Chondrocyte (in vitro differentiated cells): Measurements from ENCODE around the gene F5. TPM values are rescaled to one million over a fixed set of nuclear protein-coding genes. Genes with fewer than 3 reads are reported as not detected.

Source experiments
- DNase-seq: peaks from one replicate; pipeline ENCODE4 v3.0.0; 2021; ENCODE audit warnings: mixed read lengths, low spot score
- H3K27ac Mint-ChIP-seq: one replicate; pipeline ENCODE4 v1.8.0; 2021; ENCODE audit warnings: mild to moderate bottlenecking, moderate library complexity, mixed read lengths; ENCODE audit not compliant: unreplicated experiment
- H3K27me3 Mint-ChIP-seq: 2 replicates; pipeline ENCODE4 v1.8.0; 2021; ENCODE audit warnings: low read depth, mixed read lengths
- H3K36me3 Mint-ChIP-seq: 2 replicates; pipeline ENCODE4 v1.8.0; 2021; ENCODE audit warnings: low read depth, mixed read lengths
- H3K4me1 Mint-ChIP-seq: 2 replicates; pipeline ENCODE4 v1.8.0; 2021; ENCODE audit warnings: low read depth, mild to moderate bottlenecking, mixed read lengths
- H3K4me3 Mint-ChIP-seq: one replicate; pipeline ENCODE4 v1.8.0; 2021; ENCODE audit warnings: mild to moderate bottlenecking, moderate library complexity, mixed read lengths; ENCODE audit not compliant: unreplicated experiment
- H3K9me3 Mint-ChIP-seq: 2 replicates; pipeline ENCODE4 v1.8.0; 2021; ENCODE audit warnings: low read depth, mixed read lengths
- CTCF ChIP-seq: fragments of 200-600 bp; sonication (generic); IDR thresholded peaks from 2 replicates; pipeline ENCODE4 v1.5.0; 2021; ENCODE audit warnings: antibody characterized with exemption, mild to moderate bottlenecking, moderate library complexity
- total RNA-seq: library from RNA; stranded (reverse); gene quantifications from 3 replicates; pipeline ENCODE4 v1.2.1, GENCODE V29; 2021

The F5 gene
- total RNA-seq, 1 donor from 2014 or later: not detected

DNA sequence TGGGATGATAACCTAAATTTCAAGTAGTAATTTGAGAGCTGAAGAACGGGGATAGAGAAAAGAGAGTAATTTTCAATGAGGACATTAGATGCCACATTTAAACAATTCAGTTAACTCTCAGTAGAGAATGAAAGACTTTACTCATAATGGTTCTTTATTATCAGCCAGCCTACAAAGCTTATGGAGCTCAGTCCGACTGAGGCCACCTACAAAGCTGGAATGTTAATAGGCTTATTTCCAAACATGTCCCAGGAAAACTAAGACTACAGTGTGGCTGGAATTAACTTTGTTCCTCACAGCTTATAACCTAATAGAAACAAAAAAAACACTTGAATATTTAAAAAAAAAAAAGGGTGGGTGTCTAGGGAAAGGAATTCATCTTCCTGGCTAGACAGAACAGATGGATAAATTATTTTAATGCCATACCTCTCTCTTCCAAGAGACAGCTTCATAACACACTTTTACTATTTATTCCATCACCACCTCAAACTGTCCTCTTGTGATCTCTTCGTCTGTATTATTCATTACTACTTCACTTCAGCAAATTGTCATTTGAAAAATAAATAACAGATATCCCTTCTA is 110.4 kb downstream of the F5 start:
- Mint-ChIP-seq H3K4me3 (no peak overlapping the region), H3K27me3 (no peaks in the 10 kb centered on the region)

DNA sequence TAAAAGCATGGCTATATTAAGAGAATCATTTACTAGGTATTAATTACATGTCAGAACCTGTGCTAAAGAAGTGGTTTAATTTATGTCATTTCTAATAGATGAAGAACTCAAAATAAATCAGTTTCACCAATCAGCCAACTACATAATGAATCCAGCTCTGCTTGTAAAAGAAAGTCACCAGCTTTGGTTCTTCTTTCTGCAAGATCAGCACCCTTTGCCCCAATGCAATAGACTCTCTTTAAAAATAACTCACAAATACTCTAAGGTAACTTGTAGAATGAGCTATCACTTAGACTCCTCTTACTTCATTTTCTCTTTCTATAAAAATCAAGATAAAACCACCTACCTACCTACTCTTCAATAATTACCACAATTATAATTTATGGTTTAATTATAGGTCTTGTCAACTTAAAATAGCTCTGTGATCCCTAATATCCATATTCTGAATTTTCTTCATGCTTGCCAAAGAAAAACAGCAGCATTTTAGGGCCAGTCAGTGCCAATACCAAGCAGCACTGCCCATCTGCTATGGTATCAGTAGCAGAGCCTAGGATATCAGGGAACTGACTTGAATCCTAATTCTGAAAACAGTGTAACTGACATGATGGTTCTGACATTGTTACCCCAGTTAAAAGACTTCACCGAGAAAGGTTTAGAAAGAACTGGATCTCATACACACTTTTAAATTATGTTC is 111.8 kb downstream of the F5 start:
- Mint-ChIP-seq H3K36me3 (peaks cover 3% of the 10 kb centered on the region), H3K9me3 (no peaks in the 10 kb centered on the region), H3K27me3 (no peaks in the 10 kb centered on the region), H3K4me1 (no peaks in the 10 kb centered on the region), H3K4me3 (no peak overlapping the region), H3K27ac (no peak overlapping the region)
- TF ChIP-seq CTCF: no peak
- DNase-seq: no peak

More for the DNA sequence above, 110.4 kb downstream of the F5 start:
- Mint-ChIP-seq H3K4me1 (no peaks in the 10 kb centered on the region), H3K9me3 (no peaks in the 10 kb centered on the region), H3K36me3 (peaks cover 3% of the 10 kb centered on the region), H3K27ac (no peak overlapping the region)
- TF ChIP-seq CTCF: no peak
- no peak for DNase-seq

DNA sequence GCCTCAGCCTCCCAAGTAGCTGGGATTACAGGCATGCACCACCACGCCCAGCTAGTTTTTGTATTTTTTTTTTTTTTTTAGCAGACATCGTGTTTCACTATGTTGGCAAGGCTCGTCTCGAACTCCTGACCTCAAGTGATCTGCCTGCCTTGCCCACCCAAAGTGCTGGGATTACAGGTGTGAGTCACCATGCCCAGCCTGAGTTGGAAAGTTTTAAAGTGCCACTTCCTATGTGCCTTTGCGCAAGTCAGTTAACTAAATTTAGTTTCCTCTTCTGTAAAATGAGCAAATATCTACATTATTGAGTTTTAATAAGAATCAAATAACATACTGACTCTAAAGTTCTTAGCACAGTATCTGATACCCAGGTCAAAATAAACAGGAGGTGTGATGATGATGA is 112.9 kb downstream of the F5 start:
- no peak for TF ChIP-seq CTCF
- Mint-ChIP-seq H3K27me3 (no peaks in the 10 kb centered on the region), H3K4me3 (no peak overlapping the region), H3K9me3 (no peaks in the 10 kb centered on the region), H3K36me3 (peaks cover 3% of the 10 kb centered on the region), H3K27ac (no peak overlapping the region), H3K4me1 (no peaks in the 10 kb centered on the region)
- DNase-seq: no peak

DNA sequence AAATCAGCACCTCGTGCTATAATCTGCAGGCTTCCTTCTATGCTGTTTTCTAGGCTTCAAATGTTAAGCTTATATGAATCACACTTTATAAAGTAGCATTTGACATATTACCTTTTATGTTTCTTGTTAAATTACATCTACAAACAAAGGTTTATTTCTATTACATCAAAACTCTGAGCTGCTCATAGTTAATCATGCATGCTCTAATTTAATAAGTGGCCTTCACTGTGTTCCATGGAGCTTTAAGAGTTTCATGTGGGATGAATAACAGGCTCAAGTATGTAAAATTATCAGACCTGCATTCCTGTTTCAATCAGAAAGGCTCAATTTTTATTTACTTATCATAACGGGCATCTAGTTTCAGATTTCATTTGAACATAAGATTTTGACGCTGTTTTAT is 113.5 kb downstream of the F5 start:
- H3K36me3 Mint-ChIP-seq: peaks cover 5% of the 10 kb centered on the region
- no peak overlapping the region for H3K4me3 Mint-ChIP-seq
- TF ChIP-seq CTCF: no peak
- no peaks in the 10 kb centered on the region for H3K27me3 Mint-ChIP-seq
- H3K9me3 Mint-ChIP-seq: no peaks in the 10 kb centered on the region
- H3K27ac Mint-ChIP-seq: no peak overlapping the region
- DNase-seq: no peak
- H3K4me1 Mint-ChIP-seq: no peaks in the 10 kb centered on the region

DNA sequence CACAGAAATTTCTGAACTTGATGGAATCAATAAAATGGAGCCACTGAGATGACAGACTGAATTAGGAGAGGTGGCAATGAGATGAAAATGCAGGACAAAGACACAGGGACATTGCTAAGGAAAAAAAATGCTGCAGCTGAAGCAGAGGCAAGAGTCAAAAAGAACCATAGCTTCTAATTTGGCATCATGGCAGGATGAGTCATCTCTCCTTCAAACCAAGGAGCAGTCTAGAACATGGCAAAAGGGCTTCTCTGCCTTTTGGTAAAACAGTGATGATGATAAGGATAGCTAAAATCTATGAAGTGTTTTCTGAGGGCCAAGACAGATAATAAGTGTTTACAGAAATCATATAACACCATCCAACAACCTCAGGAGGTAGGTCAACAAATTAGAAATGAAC is 117.3 kb downstream of the F5 start:
- DNase-seq: no peak
- peaks cover 5% of the 10 kb centered on the region for H3K36me3 Mint-ChIP-seq
- no peak for TF ChIP-seq CTCF
- no peak overlapping the region for H3K27ac Mint-ChIP-seq
- H3K4me1 Mint-ChIP-seq: no peaks in the 10 kb centered on the region
- no peak overlapping the region for H3K4me3 Mint-ChIP-seq
- H3K9me3 Mint-ChIP-seq: no peaks in the 10 kb centered on the region
- no peaks in the 10 kb centered on the region for H3K27me3 Mint-ChIP-seq
